G401 (cell line): ENCODE data around the gene FBXL2. TPM values are rescaled to one million over a fixed set of nuclear protein-coding genes. Genes with fewer than 3 reads are reported as not detected.
A peak's percentile ranks its signal among the peaks of the same experiment; 100 is the strongest.
"Not testable (repeated sequence)": the region's sequence is repeated elsewhere in the genome, so short reads cannot be mapped to it uniquely, and the experiment has no call there.

Experiments used
- DNase-seq: peaks from one replicate; pipeline ENCODE4 v3.0.0-alpha.2; 2015; ENCODE audit warnings: low spot score
- in situ Hi-C: cut with HindIII; loops from 2 replicates; pipeline ENCODE4 v1.10.0; 2016; ENCODE audit warnings: low sequenced_read_pairs, mixed read lengths
- total RNA-seq: library from RNA; depleted of rRNA; stranded (reverse); fragments of >200 nt; shearing (Covaris generic); gene quantifications from 2 replicates; pipeline ENCODE4 v1.2.3, GENCODE V29; 2014

Gene FBXL2
- total RNA-seq, 1 experiment from 2014 or later = 23.2 TPM

DNA sequence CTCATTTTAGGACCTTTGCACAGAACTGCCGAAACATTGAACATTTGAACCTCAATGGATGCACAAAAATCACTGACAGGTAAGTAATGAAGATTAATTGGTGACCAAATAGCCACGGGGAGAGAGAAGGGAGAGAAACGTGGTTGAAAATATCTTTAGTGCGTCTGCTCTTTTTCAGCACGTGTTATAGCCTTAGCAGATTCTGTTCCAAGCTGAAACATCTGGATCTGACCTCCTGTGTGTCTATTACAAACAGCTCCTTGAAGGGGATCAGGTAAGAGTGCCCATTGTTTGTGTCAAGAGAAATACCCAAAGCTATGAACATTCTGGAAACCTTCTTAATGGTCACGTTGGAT is 95.8 kb downstream of the FBXL2 start:
- in situ Hi-C loops = no loop called here
- DNase-seq = no peak

DNA sequence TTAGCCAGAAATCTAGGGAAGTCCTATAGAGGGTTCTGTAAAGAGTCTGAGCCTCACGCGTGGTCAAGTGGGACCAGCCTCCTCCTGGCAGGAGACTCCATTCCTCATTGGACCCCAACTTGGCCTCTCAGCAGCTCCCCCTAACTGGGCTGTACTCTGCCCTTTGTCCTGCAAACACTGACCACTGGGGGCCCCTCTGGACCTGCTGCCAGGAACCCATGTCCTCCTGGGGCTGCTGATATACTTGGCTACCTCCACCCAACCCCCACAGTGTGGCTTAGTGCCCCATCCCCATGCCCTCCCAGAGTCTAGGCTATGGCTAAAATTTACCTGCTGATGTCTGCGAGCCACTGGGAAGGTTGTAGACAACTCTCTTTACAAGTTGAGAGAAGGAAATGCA is 100.2 kb downstream of the FBXL2 start:
- no peak for DNase-seq
- in situ Hi-C loops = no loop called here

DNA sequence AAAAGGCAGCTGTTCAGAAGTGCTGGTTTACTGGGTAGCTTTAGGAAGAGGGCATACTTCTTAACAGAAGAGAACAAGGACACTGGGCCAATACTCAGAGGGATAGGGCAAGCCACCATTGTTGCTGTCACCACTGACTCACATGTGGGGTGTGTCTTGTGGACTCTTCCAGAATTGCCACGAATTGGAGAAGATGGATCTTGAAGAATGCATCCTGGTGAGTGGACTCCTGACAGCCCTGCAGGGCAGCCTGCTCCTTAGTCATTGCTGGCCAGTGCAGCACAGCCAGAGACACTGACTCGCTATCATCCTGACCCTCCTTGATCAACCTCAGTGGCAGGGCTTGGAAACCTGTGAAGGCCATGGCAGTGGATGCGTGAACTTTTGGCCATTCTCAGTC is 100.7 kb downstream of the FBXL2 start:
- in situ Hi-C loops = no loop called here
- DNase-seq = no peak

DNA sequence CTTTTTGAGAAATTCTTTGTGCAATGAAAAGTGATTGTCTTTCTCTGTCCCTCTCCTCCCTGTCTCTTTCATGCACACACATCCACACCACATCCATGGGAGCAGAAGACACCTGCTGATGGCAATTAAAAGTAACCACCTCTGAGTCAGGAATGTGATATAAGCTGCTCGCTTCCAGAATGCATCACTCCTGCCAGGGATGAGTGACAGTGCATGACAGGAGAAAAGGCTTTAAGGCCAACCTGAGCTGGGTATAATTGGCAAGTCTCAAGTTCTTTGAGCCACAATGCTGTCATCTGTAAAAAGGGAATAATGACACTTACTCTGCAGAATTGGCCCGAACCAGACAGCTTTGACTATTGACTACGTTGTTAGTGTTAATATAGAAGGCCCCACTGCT is 103.4 kb downstream of the FBXL2 start:
- in situ Hi-C loops = no loop called here
- no peak for DNase-seq

DNA sequence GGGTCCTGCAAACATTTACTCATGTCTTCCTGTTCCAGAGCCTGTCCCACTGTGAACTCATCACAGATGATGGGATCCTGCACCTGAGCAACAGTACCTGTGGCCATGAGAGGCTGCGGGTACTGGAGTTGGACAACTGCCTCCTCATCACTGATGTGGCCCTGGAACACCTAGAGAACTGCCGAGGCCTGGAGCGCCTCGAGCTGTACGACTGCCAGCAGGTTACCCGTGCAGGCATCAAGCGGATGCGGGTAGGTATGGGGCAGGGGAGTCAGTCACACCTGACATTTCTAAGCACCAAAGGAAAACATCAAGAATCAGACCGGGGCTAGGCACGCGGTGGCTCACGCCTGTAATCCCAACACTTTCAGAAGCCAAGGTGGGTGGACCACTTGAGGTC is 106.7 kb downstream of the FBXL2 start:
- in situ Hi-C loops = no loop called here
- no peak for DNase-seq

DNA sequence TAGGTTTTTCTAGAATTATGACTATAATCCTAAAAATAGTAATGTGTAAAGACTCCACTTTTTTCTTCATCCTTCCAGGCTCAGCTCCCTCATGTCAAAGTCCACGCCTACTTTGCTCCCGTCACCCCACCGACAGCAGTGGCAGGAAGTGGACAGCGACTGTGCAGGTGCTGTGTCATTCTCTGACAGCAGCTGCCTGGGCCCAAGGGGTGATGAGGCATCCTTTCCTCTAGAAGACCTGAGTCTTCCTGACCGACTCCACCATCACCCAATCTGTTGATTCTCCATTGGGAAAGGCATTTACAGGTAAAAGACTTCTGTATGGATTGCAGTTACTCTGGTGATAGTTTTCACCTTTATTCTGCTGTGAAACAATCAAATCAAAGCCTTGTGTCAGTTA is 108.2 kb downstream of the FBXL2 start:
- DNase-seq = no peak
- in situ Hi-C loops = no loop called here

DNA sequence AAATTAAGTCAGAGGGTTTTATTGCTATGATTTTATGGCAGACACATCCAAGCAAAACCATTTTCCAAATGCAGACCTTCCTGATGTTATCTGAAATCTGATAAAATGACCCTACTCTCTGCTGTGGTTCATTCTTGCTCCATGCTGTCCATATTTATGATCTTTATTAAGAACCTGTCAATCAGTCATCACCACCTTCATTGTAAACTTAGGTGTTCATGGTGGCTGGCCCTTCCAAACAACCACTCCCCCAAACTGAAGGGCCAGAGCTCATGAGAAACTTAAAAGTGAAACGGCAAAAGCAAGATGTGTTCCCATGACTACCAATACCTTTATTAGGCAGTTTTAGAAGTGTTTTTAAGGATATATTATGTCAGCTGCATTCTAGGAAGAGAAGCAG is 109.4 kb downstream of the FBXL2 start:
- no peak for DNase-seq
- in situ Hi-C loops = no loop called here

DNA sequence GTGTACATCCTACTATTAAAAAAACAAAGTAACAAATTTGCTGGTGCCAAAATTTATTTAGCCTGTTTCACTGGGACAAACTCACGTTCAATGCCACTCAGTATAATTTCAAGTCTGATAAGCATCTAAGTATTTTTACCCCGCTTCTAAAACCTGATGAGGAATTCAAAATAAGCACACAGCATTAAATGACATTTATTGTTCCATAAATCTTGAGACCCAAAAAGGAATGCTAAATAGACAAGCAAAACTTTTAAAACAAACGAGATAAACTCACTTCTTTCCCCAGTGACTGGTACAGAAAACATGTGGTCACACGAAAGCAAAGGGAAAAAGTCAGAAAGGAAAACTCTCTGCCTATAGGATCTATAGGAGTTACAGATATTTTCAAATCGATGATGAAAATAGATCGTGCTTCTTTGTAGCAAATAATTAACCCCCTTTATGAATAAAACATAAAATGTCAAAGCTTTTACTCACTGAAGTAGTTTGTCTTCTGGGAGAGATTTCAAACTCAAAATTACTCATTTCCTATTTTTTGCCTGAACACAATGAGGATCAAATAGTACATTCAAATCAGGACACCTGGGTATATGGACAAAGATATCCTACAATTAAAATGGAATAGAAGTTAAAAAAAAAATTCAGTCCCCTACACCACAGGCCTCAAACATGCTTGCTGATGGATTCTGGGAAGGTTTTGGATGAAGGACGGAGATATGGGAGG is 111.3 kb downstream of the FBXL2 start:
- DNase-seq = no peak
- in situ Hi-C loops = no loop called here

DNA sequence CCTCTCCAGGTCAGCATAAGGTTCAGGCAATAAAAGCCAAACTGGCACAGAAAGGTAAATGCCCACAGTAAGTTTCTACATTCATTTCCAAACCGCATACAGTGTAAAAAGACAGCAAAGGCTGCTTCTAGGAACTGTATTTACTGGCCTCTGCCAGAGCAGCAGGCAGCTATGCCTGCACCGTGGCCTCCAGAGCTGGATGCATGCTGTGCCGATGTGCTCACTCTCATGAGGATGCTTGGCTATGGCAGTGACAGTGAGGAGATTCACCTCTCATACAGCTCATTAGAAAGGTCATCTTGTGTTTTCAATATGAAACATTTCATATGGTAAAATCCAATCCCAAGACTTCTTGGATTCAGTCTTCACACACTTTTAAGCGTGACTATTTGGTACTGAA is 112.7 kb downstream of the FBXL2 start:
- DNase-seq = peak; percentile 62
- in situ Hi-C loops = no loop called here

DNA sequence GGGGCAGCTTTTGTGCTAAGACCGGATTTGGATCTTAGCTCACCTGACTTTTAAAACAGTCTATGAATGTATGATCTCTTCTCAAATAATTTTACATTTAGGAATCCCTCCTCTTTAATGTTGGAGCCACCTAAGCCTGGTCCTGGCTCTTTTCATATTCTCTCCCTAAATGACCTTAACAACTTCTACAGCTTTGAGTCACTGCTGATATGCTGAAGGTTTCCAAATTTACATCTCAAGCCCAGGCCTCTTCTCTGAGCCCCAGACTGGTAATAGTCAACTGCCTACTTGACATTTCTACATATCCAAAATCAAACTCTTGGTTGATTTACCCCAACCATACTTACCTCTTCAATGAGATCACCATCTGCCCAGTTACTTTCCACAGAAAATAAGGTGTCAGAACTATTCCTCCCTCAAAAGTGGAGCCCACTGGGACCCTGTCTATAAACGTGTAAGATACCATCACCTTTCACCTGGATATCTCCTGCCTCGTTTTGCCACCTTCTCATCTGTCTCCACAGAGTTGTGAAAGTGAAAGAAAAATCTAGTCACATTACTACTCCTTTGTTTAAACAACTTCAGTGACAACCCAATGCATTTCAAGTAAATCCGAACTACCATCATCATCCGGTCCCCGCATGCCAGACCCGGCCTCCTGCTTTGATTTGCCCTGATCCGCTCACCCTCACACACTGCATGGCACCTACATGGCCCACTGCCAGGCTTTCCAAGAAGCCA is 114.2 kb downstream of the FBXL2 start:
- in situ Hi-C loops = no loop called here
- no peak for DNase-seq

DNA sequence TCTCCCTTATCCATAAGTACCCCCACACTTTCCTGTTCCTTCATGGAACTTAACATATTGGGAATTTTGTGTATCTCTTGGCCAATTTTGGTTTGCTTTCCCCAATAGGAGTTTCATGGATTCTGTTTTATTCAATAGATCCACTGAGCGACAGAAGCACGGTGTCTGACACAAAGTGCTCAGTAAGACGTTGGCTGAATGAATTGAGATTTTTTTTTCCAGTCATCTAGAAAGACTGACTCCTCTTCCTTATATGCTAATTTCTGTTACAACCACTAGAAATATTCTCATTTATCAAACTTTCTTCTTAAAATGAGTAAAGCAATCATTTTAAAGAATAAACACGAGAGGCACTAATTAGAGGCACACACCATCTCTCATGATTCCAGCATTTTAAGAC is 114.9 kb downstream of the FBXL2 start:
- in situ Hi-C loops = no loop called here
- DNase-seq = no peak

DNA sequence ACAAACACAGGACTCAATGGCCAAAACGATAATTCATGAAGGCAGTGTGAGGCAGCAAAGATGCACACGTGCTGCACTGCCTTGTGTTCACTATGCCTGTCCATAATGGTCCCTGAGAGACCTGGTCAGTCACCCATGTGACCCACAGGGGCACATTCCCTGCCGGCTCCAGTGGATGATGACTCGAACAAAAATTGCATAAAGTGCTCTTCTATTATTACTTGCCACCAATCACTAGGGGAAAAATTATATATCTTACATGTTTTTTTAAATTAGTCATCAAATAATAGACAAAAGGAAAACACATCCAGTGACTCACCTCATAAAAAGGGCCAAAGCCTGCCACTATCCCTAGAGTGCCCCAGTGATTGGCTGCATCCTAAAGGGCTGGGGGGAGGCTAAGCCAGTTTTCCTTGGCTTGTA is 115.5 kb downstream of the FBXL2 start:
- DNase-seq = no peak
- in situ Hi-C loops = no loop called here

DNA sequence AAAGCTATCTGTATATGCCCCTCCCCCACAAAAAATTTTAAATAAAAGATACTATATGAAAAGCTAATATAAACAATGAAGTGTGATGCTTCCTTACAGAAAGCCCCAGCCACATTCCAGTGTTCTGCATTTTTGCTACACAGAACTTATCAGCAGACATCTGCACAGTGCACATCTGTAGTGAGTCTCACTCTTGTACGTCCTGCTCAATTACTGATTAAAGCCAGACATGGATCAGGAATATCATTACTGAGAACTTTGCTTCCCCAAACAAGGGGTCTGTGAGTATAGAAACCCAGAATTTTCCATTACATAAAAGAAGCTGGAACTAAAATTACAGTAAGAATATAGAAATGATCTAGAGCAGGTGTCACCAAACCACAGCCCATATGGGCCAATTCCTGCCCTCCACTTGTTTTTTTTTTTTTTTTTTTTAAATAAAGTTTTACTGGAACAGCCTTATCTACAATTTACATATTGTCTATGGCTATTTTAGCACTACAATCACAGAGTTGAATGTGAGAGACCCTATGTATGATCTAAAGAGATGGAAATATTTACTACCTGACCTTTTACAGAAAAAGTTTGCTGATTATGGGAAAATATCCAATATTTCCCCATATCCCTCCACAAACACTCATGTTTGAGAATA is 117.3 kb downstream of the FBXL2 start:
- in situ Hi-C loops = no loop called here
- DNase-seq = no peak

DNA sequence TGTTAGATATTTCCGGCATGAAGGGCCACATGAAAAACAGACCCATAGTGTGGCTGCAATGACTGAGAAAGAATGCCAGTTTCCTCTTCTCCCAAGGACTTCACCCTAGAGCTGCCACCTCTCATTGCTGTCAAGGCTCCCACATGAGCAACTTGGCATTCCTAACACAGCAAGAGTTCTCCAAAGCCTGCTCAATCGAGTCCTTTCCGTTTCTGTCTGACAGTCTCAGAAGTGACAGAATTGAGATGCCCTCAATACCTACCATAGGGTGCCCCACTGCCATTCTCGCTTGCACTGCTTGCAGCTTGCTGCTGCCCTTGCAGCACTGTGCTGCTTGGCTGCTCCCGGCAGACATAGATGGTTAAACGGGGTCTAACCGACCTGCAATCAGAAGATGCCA is 118.7 kb downstream of the FBXL2 start:
- peak; percentile 43 for DNase-seq
- in situ Hi-C loops = no loop called here

DNA sequence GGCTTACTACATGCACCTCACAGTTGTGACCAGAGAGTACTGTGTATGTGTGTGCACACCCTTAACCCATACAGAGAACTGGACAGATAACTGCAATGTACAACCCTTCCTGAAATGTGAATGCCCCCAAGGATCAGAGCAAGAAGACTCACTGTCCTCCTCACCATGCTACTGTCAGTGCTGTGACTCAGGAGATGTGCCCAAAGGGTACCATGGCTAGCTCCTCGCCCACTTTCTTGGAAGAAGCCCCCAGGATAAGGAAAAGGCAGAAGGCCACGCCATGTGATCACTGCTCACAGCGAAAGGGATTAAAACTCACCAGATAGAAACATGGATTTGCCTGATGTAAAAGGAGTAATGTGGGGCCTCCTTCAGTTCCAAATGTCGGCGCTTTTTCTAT is 121.2 kb downstream of the FBXL2 start:
- in situ Hi-C loops = no loop called here
- DNase-seq = no peak

DNA sequence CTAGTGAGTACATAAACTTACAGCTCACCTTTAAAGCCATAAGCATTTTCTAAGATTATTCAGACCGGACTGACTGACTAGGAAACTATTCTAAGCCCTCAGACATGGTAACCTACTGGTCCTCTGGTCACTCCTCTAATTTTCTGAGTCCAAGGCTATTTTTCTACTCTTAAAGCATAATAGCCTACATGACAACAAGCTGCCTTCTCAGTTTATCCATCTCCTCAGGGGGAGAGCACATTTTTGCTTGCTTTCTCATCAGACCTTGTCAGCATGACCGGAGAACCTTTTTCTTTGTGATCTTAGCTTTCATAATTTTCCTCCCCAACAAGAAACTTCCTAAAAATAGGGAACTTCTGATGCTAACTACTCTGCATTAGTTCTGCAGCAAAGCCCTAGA is 124.5 kb downstream of the FBXL2 start:
- DNase-seq = no peak
- in situ Hi-C loops = no loop called here

DNA sequence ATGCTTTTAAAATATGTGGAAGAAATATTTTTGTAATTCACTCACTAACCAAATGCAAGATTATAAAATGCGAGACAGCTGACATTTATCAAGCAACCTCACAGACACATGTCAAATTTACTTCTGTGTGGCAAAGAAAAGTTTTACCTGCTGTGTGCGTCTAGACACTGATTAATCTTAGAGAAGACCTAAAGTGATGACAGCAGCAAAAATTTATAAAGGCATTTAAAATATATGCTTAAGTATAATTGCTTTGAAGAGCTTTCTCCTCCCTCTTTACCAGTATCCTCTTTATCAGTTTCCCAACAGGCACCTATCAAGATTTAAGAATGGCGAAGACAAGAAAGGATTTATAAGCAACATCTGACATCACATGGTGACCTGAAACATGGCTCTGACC is 125.7 kb downstream of the FBXL2 start:
- no peak for DNase-seq
- in situ Hi-C loops = no loop called here

DNA sequence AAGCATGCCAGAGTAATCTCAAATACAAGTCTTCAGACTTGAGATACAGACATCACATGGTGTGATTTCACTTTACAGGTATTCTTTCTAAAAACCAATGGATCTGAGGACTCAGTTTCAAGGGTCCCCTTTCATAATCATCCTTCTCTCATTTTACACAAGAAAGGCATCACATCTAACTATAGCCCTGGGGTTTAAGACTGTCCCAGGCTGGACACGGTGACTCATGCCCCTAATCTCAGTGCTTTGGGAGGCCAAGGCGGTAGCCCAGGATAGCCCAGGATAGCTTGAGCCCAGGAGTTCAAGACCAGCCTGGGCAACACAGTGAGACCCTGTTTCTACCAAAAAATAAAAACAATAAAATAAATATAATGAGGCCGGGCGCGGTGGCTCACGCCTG is 126.5 kb downstream of the FBXL2 start:
- in situ Hi-C loops = no loop called here
- DNase-seq = no peak

DNA sequence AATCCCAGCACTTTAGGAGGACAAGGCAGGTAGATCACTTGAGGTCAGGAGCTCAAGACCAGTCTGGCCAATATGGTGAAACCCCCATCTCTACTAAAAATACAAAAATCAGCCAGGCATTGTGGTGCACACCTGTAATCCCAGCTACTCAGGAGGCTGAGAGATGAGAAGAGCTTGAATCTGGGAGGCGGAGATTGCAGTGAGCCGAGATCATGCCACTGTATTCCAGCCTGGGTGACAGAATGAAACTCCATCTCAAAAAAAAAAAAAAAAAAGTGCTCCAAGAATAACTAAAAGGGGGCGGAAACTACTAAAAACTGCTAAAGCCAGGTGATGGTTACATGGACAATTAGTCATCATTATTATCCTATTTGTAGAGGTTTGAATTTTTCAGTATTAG is 133.6 kb downstream of the FBXL2 start:
- DNase-seq, in situ Hi-C loops: not testable (repeated sequence)

DNA sequence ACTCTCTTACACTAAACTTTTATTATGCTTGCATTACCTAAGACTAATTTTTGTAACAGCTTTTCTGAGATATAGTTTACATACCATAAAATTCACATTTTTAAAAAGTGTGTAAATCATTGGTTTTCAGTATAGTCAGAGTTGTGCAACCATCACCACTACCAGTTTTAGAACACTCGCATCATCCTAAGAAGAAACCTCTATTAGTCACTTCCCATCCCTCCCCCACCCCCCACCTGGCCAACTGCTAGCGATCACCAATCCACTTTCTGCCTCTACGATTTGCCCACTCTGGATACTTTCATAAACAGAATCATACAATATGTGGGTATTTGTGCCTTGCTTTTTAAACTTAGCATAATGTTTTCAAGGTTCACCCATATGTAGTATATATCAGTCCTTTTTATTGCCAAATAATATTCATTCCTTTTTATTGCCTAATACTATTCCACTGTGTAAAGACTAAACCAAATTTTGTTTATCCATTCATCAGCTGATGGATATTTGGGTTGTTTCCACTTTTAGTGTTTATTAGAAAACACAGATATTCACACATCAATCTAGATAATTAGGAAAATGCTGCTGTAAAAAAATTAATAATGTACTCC is 139.9 kb downstream of the FBXL2 start:
- no peak for DNase-seq
- in situ Hi-C loops = no loop called here
